GM12801 (cell line): ENCODE measurements around the gene R3HDM4.

Experiments
- CTCF ChIP-seq: IDR thresholded peaks from one replicate; pipeline ENCODE4 v1.5.1; 2011; ENCODE audit warnings: control low read depth; ENCODE audit not compliant: insufficient read length; ENCODE audit errors: extremely low read depth

The R3HDM4 gene

GRCh38 chr19:944171-944567, 31.1 kb upstream of the R3HDM4 start:
- TF ChIP-seq CTCF: no peak

GRCh38 chr19:943551-944170, 30.6 kb upstream of the R3HDM4 start:
- no peak for TF ChIP-seq CTCF

- no peak for TF ChIP-seq CTCF
Measured at GRCh38 chr19:942133-942645, 29.2 kb upstream of the R3HDM4 start.

- TF ChIP-seq CTCF: no peak
Measured at GRCh38 chr19:941292-942132, 28.5 kb upstream of the R3HDM4 start.

GRCh38 chr19:940591-941291, 27.7 kb upstream of the R3HDM4 start:
- TF ChIP-seq CTCF: no peak

GRCh38 chr19:939922-940321, 26.9 kb upstream of the R3HDM4 start:
- TF ChIP-seq CTCF: no peak

GRCh38 chr19:939439-939838, 26.4 kb upstream of the R3HDM4 start:
- no peak for TF ChIP-seq CTCF
